Bladder microvascular endothelial cell (primary cell): ENCODE results near the gene ADGRG7. TPM values are rescaled to one million over a fixed set of nuclear protein-coding genes. Genes with fewer than 3 reads are reported as not detected.

ENCODE experiments used
- total RNA-seq: library from RNA; depleted of rRNA; stranded (reverse); fragments of >200 nt; gene quantifications from 2 replicates; pipeline ENCODE4 v1.2.3, GENCODE V29; 2014

ADGRG7 gene
- total RNA-seq: not detected in 2 replicates

GRCh38 chr3:100609305-100609704 is at the start of gene ADGRG7:
Gene ADGRG7 (plus strand): TSS chr3:100609601. CDS start chr3:100609857, 256 bp downstream.

GRCh38 chr3:100708989-100709841 is 99.8 kb downstream of the ADGRG7 start, which contains the start of gene TFG:
Gene TFG (plus strand): TSS chr3:100709494. CDS start chr3:100713686, 4,192 bp downstream.

Other genes with a start within 250 kb of the ADGRG7 start
- 21.7 and 37.6 TPM in 2 replicates for gene TOMM70, start 208.5 kb upstream of the ADGRG7 start, total RNA-seq
- gene LNP1, start 208.1 kb upstream of the ADGRG7 start, total RNA-seq: 0.81 and 1.1 TPM in 2 replicates
- 0.97 and 26.1 TPM in 2 replicates for gene TMEM45A, start 117.0 kb upstream of the ADGRG7 start, total RNA-seq
- 33.8 and 61.0 TPM in 2 replicates for gene TFG, start 99.9 kb downstream of the ADGRG7 start, total RNA-seq